Lung (tissue), 12 donors: ENCODE results near the gene OR2V1. TPM values are rescaled to one million over a fixed set of nuclear protein-coding genes. Genes with fewer than 3 reads are reported as not detected.
A peak's percentile ranks its signal among the peaks of the same experiment; 100 is the strongest.

Experiments
- ATAC-seq: fragments of 200-7000 bp; cut with Tn5 transposase; one replicate; pipeline ENCODE4 v1.9.1; 2020; ENCODE audit warnings: moderate number of reproducible peaks; ENCODE audit not compliant: insufficient read depth, low FRiP score
- DNase-seq, 3 donors: peaks; one replicate each; pipeline ENCODE4 v3.0.0-alpha.2; 2013 to 2017
- H3K27ac ChIP-seq, 2 donors: one replicate each; pipeline ENCODE4 v1.5.1; 2013; ENCODE audit warnings: mild to moderate bottlenecking in 2 of 2, moderate library complexity in 2 of 2, control low read depth in 1 of 2, inconsistent platforms in 1 of 2, low read depth in 1 of 2, low read length in 1 of 2
- H3K27me3 ChIP-seq, 3 donors: one replicate each; pipeline ENCODE4 v1.5.1; 2013; ENCODE audit warnings: low read length in 2 of 3; ENCODE audit not compliant: control insufficient read depth in 3 of 3, insufficient read depth in 3 of 3
- H3K36me3 ChIP-seq, 4 donors: one replicate each; pipeline ENCODE4 v1.5.1; 2013; ENCODE audit warnings: low read length in 4 of 4, mild to moderate bottlenecking in 1 of 4, moderate library complexity in 1 of 4; ENCODE audit not compliant: control insufficient read depth in 4 of 4, insufficient read depth in 4 of 4
- H3K4me1 ChIP-seq, 5 donors: one replicate each; pipeline ENCODE4 v1.5.1; 2013; ENCODE audit warnings: low read length in 5 of 5, mild to moderate bottlenecking in 2 of 5, moderate library complexity in 1 of 5; ENCODE audit not compliant: control insufficient read depth in 5 of 5, insufficient read depth in 5 of 5
- H3K4me3 ChIP-seq: one replicate; pipeline ENCODE4 v1.5.1; 2013; ENCODE audit warnings: mild to moderate bottlenecking, control low read depth, moderate library complexity
- H3K9ac ChIP-seq, 2 donors: one replicate each; pipeline ENCODE4 v1.5.1; 2013; ENCODE audit warnings: low read length in 2 of 2, control low read depth in 1 of 2; ENCODE audit not compliant: insufficient read depth in 1 of 2
- H3K9me3 ChIP-seq, 4 donors: one replicate each; pipeline ENCODE4 v1.5.1; 2013; ENCODE audit warnings: low read length in 3 of 4, mild to moderate bottlenecking in 1 of 4, moderate library complexity in 1 of 4; ENCODE audit not compliant: control insufficient read depth in 4 of 4, insufficient read depth in 3 of 4
- WGBS, 2 donors: extraction: QIAGEN DNeasy Blood & Tissue Kit; methylation state at CpG; one replicate each; pipeline ENCODE4 v1.1.7; 2013; 5-methylcytosine and 5-hydroxymethylcytosine counted together
- polyA plus RNA-seq, 2 donors: library from polyadenylated mRNA; stranded (reverse); fragments of 200-250 nt; gene quantifications; one replicate each; pipeline ENCODE4 v1.2.1, GENCODE V29; 2013
- total RNA-seq, 2 donors: library from RNA; depleted of rRNA in 1 of 2; stranded (reverse); fragments of >200 nt in 1 of 2; gene quantifications; one replicate each; pipeline ENCODE4 v1.2.1, GENCODE V29; 2014 to 2021
- TF ChIP-seq, protein P1 (sequence below): IDR thresholded peaks from 2 replicates; pipeline ENCODE4 v1.5.1; 2012; ENCODE audit warnings: mild to moderate bottlenecking; ENCODE audit errors: control extremely low read depth, extremely low read depth
- donor health status: control.
- donor health status: control.
- donor health status: Bipolar disorder and iron deficiency.
- donor health status: healthy.
- donor health status: DM: yes; HTN: yes; CAD: no.

The OR2V1 gene
- total and polyA plus RNA-seq, 4 donors = not detected

DNA sequence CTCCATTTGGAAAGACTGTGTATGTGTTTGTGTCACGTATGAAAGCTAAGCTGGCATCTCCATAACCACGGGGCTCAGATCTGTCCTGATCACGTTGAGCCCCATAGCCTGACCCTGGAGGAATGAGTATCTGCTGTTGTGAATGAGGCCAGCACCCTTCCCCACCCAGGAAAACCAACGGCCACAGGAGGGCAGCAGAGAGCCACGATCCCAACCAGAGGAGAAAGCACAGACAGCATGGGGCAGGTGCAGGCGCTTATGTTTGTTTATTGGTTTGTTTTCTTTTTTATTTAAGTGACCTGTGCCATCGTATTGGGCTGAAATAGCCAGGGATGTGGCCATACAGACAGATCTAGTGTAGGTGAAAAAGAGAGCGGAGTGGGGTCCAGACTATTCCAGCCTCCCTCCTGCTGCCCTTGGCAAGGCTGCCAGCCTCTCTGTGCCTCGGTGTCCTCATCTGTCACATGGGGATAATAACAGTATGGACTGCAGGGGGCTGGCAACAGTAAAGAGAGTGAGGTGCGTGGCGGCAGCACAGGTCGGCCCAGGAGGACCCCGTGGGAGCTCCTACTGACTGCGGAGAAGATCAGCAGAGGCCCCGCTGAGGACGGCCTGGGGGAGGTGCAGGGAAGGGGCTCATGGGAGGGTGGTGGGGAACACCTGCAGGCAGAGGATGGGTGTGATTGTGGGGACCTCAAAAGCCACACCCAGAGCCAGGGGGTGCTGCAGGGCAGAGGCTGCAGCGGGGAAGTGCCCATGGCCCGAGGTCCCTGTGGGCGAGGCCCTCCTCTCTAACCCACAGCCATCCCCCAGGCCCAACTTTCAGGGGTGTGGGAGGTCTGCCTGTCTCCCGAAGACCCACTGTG, 28.6 kb upstream of the OR2V1 start:
- Histone ChIP-seq H3K27ac (no peak overlapping the region), H3K4me1 (peaks cover 0 to 3% (median 0%) of the 10 kb centered on the region in 5 donors), H3K4me3 (no peak overlapping the region), H3K36me3 (no peaks in the 10 kb centered on the region), H3K9ac (no peak overlapping the region), H3K27me3 (peaks cover 0 to 23% (median 2%) of the 10 kb centered on the region in 3 donors), H3K9me3 (no peaks in the 10 kb centered on the region)
- ATAC-seq (peak; percentile 76), DNase-seq (peak; percentile 74 to 85 (median 81))
- TF ChIP-seq, protein P1, sequence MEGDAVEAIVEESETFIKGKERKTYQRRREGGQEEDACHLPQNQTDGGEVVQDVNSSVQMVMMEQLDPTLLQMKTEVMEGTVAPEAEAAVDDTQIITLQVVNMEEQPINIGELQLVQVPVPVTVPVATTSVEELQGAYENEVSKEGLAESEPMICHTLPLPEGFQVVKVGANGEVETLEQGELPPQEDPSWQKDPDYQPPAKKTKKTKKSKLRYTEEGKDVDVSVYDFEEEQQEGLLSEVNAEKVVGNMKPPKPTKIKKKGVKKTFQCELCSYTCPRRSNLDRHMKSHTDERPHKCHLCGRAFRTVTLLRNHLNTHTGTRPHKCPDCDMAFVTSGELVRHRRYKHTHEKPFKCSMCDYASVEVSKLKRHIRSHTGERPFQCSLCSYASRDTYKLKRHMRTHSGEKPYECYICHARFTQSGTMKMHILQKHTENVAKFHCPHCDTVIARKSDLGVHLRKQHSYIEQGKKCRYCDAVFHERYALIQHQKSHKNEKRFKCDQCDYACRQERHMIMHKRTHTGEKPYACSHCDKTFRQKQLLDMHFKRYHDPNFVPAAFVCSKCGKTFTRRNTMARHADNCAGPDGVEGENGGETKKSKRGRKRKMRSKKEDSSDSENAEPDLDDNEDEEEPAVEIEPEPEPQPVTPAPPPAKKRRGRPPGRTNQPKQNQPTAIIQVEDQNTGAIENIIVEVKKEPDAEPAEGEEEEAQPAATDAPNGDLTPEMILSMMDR = peak; percentile 86
- 54 to 59% methylated on average over 20 of the region's 20 CpGs for WGBS, 2 donors

DNA sequence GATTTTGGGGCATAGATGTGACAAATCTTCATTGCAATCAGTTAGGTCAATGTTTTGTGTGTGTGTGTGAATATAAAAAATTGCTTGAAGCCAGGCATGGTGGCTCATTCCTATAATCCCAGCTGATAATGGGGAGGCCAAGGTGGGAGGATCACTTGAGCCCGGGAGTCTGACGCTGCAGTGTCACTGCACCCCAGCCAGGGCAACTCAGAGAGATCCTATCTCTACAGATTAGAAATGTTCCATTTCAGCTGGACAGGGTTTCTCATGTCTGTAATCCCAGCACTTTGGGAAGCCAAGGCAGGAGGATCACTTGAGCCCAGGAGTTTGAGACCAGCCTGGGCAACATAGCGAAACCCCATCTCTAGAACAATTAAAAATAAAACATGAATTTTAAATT, 27.9 kb upstream of the OR2V1 start:
- Histone ChIP-seq H3K4me3 (no peak overlapping the region), H3K9me3 (no peaks in the 10 kb centered on the region), H3K36me3 (no peaks in the 10 kb centered on the region), H3K9ac (no peak overlapping the region), H3K27ac (no peak overlapping the region), H3K4me1 (peaks cover 0 to 3% (median 0%) of the 10 kb centered on the region in 5 donors), H3K27me3 (peaks cover 0 to 21% (median 2%) of the 10 kb centered on the region in 3 donors)
- DNase-seq (no peak), ATAC-seq (no peak)
- 93 to 96% methylated on average over 3 of the region's 3 CpGs for WGBS, 2 donors
- TF ChIP-seq, protein P1 = no peak

DNA sequence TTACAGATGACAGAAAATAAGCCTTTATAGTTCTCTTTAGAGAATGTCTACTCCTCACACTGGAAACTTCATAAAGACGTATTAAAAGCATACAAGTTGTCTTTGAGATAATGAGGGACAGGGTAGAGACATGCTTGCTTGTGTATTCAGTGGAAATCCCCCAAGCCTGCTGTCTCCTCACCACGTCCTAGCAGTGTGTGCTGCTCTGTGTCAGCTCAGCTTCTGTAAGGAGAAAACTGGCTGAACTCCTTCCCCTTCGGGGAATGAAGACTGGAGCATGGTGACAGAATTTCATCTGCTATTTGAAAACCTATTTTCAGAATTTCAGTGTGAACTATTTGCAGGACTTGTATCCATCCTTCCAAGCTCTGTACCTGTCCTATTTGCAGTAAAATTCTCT, 25.8 kb upstream of the OR2V1 start:
- Histone ChIP-seq H3K27me3 (peaks cover 0 to 15% (median 0%) of the 10 kb centered on the region in 3 donors), H3K27ac (no peak overlapping the region), H3K4me3 (no peak overlapping the region), H3K36me3 (no peaks in the 10 kb centered on the region), H3K4me1 (peaks cover 0 to 3% (median 0%) of the 10 kb centered on the region in 5 donors), H3K9ac (no peak overlapping the region), H3K9me3 (no peaks in the 10 kb centered on the region)
- no peak for DNase-seq
- WGBS, 2 donors = 56 to 67% methylated on average over 3 of the region's 3 CpGs
- TF ChIP-seq, protein P1 = no peak
- ATAC-seq = no peak
